GM23248 (cell line): ENCODE measurements around the gene ABTB1. TPM values are rescaled to one million over a fixed set of nuclear protein-coding genes. Genes with fewer than 3 reads are reported as not detected.

Source experiments
- DNase-seq: peaks from one replicate; pipeline ENCODE4 v3.0.0-alpha.2; 2015
- H2AFZ ChIP-seq: fragments of 200-600 bp; sonication (generic); 2 replicates; pipeline ENCODE4 v1.6.1; 2016; ENCODE audit warnings: antibody characterized with exemption
- H3F3A ChIP-seq: fragments of 200-600 bp; sonication (generic); 2 replicates; pipeline ENCODE4 v1.6.1; 2016; ENCODE audit warnings: mild to moderate bottlenecking, antibody characterized with exemption, mixed run types; ENCODE audit not compliant: insufficient read depth
- H3K27ac ChIP-seq: fragments of 200-600 bp; sonication (generic); 2 replicates; pipeline ENCODE4 v1.5.1; 2016; ENCODE audit warnings: mild to moderate bottlenecking
- H3K27me3 ChIP-seq: fragments of 200-600 bp; sonication (generic); replicated peaks from 2 replicates; pipeline ENCODE4 v1.6.1; 2016; ENCODE audit warnings: mild to moderate bottlenecking; ENCODE audit not compliant: insufficient read depth
- H3K36me3 ChIP-seq: fragments of 200-600 bp; sonication (generic); 2 replicates; pipeline ENCODE4 v1.6.1; 2016; ENCODE audit warnings: low read depth, mild to moderate bottlenecking
- H3K4me1 ChIP-seq: fragments of 200-600 bp; sonication (generic); 2 replicates; pipeline ENCODE4 v1.6.1; 2016; ENCODE audit warnings: mild to moderate bottlenecking; ENCODE audit not compliant: insufficient read depth
- H3K4me2 ChIP-seq: fragments of 200-600 bp; sonication (generic); one replicate; pipeline ENCODE4 v1.6.1; 2016; ENCODE audit warnings: mild to moderate bottlenecking; ENCODE audit not compliant: unreplicated experiment
- H3K4me3 ChIP-seq: fragments of 200-600 bp; sonication (generic); 2 replicates; pipeline ENCODE4 v1.5.1; 2016; ENCODE audit warnings: mild to moderate bottlenecking
- H3K79me2 ChIP-seq: fragments of 200-600 bp; sonication (generic); 2 replicates; pipeline ENCODE4 v1.6.1; 2016; ENCODE audit warnings: mild to moderate bottlenecking; ENCODE audit not compliant: insufficient read depth
- H3K9ac ChIP-seq: fragments of 200-600 bp; sonication (generic); 2 replicates; pipeline ENCODE4 v1.6.1; 2016; ENCODE audit warnings: mild to moderate bottlenecking
- H3K9me2 ChIP-seq: fragments of 200-600 bp; sonication (generic); 2 replicates; pipeline ENCODE4 v1.6.1; 2016; ENCODE audit warnings: mixed run types, mild to moderate bottlenecking, moderate library complexity; ENCODE audit not compliant: insufficient read depth
- H3K9me3 ChIP-seq: fragments of 200-600 bp; sonication (generic); one replicate; pipeline ENCODE4 v1.6.1; 2017; ENCODE audit warnings: low read depth
- H4K20me1 ChIP-seq: fragments of 200-600 bp; sonication (generic); 2 replicates; pipeline ENCODE4 v1.6.0; 2016; ENCODE audit not compliant: insufficient read depth
- EZH2 ChIP-seq: fragments of 200-600 bp; sonication (generic); IDR thresholded peaks from 2 replicates; pipeline ENCODE4 v1.6.1; 2018; ENCODE audit warnings: antibody characterized with exemption, mild to moderate bottlenecking; ENCODE audit not compliant: insufficient read depth, poor library complexity, severe bottlenecking
- EZH2phosphoT487 ChIP-seq: fragments of 200-600 bp; sonication (generic); IDR thresholded peaks from 2 replicates; pipeline ENCODE4 v1.6.1; 2018; ENCODE audit warnings: antibody characterized with exemption, moderate library complexity, mild to moderate bottlenecking, low read depth; ENCODE audit not compliant: insufficient read depth
- WGBS, 2 experiments: methylation state at CpG; one replicate each; pipeline ENCODE4 v1.1.6; 2015 to 2017; ENCODE audit warnings: low lambda C conversion rate in 2 of 2, low coverage in 1 of 2; ENCODE audit errors: missing lambda C conversion rate in 2 of 2; 5-methylcytosine and 5-hydroxymethylcytosine counted together
- in situ Hi-C: fragments of 300-500 bp; cut with MboI; formaldehyde crosslinking; loops from 2 replicates; pipeline ENCODE4 v1.15.0; 2020
- polyA plus RNA-seq: library from polyadenylated mRNA; unstranded; fragments of >200 nt; fragmentation: Nextera tagmentation; extraction: Ambion mirVana; gene quantifications from 2 replicates; pipeline ENCODE4 v1.2.1, GENCODE V29; 2016
- total RNA-seq: library from RNA; depleted of rRNA; stranded (reverse); fragments of >200 nt; shearing (Covaris generic); gene quantifications from 2 replicates; pipeline ENCODE4 v1.2.3, GENCODE V29; 2014

ABTB1 gene
- total and polyA plus RNA-seq, 2 experiments from 2014 or later = 7.8 to 20.9 TPM

DNA sequence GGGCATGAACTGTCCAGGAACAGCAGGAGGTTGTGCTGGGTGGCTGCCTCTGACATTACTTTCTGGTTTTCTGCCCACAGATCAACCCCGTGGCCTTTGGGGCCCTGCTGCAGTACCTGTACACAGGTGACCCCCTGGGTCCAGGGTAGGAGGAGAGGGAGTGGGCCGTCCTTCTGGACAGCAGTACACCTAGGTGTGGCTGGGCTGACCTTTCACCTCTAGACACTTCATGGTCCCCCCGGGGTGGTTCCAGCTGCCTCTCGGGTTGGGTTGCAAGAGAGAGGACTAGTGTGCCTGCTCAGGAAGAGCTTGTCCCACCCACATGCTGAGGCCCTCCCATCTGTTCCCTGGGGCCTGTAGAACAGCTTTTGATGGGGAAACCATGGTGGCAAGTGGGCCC is 3.7 kb downstream of the ABTB1 start:
- Histone ChIP-seq H3K9ac (no peak overlapping the region), H2AFZ (no peak overlapping the region)

DNA sequence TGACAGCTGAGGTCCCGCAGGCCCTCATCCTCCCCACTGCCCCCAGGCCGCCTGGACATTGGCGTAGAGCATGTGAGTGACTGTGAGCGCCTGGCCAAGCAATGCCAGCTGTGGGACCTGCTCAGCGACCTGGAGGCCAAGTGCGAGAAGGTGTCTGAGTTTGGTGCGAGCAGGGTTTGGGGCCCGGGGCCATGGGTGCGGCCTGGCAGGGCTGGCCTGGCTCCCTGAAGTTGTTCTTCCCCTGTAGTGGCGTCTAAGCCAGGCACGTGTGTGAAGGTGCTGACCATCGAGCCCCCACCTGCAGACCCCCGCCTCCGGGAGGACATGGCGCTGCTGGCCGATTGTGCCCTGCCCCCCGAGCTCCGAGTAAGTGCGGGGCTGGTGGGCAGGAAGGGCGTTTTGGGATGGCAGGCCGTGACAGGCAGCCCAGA is 4.2 kb downstream of the ABTB1 start:
- 92% methylated on average over 16 to 20 of the region's 21 CpGs for WGBS, 2 experiments
- no peak overlapping the region for H3K4me3 ChIP-seq
- in situ Hi-C loops = no loop called here

More for the DNA sequence above, 3.7 kb downstream of the ABTB1 start:
- Histone ChIP-seq H4K20me1 (no peaks in the 10 kb centered on the region), H3K27me3 (no peaks in the 10 kb centered on the region), H3K4me2 (no peak overlapping the region), H3K9me3 (no peaks in the 10 kb centered on the region), H3F3A (no peaks in the 10 kb centered on the region), H3K36me3 (no peaks in the 10 kb centered on the region), H3K27ac (no peak overlapping the region), H3K4me3 (no peak overlapping the region), H3K9me2 (no peaks in the 10 kb centered on the region), H3K79me2 (peaks cover 9% of the 10 kb centered on the region; the same call in 1 of the 2 replicates), H3K4me1 (no peaks in the 10 kb centered on the region)
- TF ChIP-seq EZH2 = no peak
- no peak for TF ChIP-seq EZH2phosphoT487
- in situ Hi-C loops = no loop called here
- no peak for DNase-seq
- WGBS, 2 experiments = 79 to 93% methylated on average over 4 of the region's 4 CpGs

DNA sequence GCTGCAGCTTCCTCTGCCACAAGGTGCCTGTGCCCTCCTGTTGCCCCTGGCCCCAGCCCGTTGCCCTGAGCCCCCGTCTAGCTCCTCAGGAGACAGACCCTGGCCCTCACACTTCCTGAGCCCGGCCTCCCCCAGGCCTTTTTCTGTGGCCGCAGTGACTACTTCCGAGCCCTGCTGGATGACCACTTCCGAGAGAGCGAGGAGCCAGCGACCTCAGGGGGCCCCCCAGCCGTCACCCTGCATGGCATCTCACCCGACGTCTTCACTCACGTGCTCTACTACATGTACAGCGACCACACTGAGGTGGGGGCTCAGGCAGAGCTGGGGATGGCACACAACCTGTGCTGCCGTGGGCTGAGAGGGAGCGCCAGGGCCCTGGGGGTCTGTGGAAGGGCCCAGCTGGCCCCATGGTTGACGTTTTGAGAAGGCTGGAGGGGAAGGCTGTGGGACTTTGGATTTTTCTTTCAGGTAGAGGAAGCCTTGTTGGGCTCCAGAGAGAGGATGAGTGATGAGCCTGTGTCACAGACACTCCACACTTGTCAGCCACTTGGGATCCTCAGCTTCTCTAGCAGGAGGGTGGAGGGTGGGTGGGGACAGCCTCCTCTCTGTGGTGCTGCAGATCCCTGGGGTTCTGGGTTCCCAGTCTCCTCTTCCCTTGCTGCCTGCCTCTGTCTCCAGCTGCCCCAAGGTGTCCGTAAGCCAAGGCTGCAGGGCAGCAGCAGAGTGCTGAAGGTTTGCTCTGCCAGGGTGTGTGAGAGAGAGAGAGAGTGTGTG is 5.0 kb downstream of the ABTB1 start:
- no peaks in the 10 kb centered on the region for H3F3A ChIP-seq
- TF ChIP-seq EZH2 (no peak), EZH2phosphoT487 (no peak)
- H2AFZ ChIP-seq = no peak overlapping the region
- no peak overlapping the region for H3K4me3 ChIP-seq
- peaks cover 9% of the 10 kb centered on the region; the same call in 1 of the 2 replicates for H3K79me2 ChIP-seq
- H3K27ac ChIP-seq = no peak overlapping the region
- WGBS, 2 experiments = 91 to 95% methylated on average over 17 of the region's 17 CpGs
- in situ Hi-C loops = no loop called here
- no peak overlapping the region for H3K9ac ChIP-seq
- no peak for DNase-seq
- H3K4me1 ChIP-seq = no peaks in the 10 kb centered on the region
- no peak overlapping the region for H3K4me2 ChIP-seq
- H3K27me3 ChIP-seq = no peaks in the 10 kb centered on the region
- no peaks in the 10 kb centered on the region for H3K9me2 ChIP-seq
- no peaks in the 10 kb centered on the region for H4K20me1 ChIP-seq
- H3K36me3 ChIP-seq = no peaks in the 10 kb centered on the region
- no peaks in the 10 kb centered on the region for H3K9me3 ChIP-seq

More for the DNA sequence above, 4.2 kb downstream of the ABTB1 start:
- Histone ChIP-seq H3K4me2 (no peak overlapping the region), H3K9me2 (no peaks in the 10 kb centered on the region), H3K27me3 (no peaks in the 10 kb centered on the region), H4K20me1 (no peaks in the 10 kb centered on the region), H3K79me2 (peaks cover 9% of the 10 kb centered on the region; the same call in 1 of the 2 replicates), H3K36me3 (no peaks in the 10 kb centered on the region), H3K9ac (no peak overlapping the region), H3K9me3 (no peaks in the 10 kb centered on the region), H3K27ac (no peak overlapping the region), H3K4me1 (no peaks in the 10 kb centered on the region), H2AFZ (no peak overlapping the region), H3F3A (no peaks in the 10 kb centered on the region)
- TF ChIP-seq EZH2phosphoT487 = no peak
- TF ChIP-seq EZH2 = no peak
- no peak for DNase-seq

DNA sequence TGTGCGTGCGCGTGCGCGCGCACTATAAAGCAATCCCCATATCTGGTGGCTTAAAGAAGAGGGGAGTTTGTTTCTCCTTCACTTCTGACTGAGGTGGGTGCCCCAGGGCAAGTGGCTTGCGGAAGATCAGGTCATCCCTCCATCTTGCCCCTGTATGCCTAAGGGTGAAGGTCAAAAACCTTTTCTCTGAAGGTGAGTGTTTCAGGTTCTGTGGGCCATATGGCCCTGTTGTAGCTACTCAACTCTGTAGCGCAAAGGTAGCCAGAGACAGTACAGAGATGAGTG is 5.5 kb downstream of the ABTB1 start:
- H3K4me3 ChIP-seq = no peak overlapping the region
- 97 to 98% methylated on average over 8 of the region's 8 CpGs for WGBS, 2 experiments
- DNase-seq = no peak

More for the DNA sequence above, 5.5 kb downstream of the ABTB1 start:
- H3K27ac ChIP-seq = no peak overlapping the region
- H3K9me3 ChIP-seq = no peaks in the 10 kb centered on the region
- H3K9me2 ChIP-seq = no peaks in the 10 kb centered on the region
- H3K4me2 ChIP-seq = no peak overlapping the region
- H3K4me1 ChIP-seq = no peaks in the 10 kb centered on the region; the same call in 1 of the 2 replicates
- H3K27me3 ChIP-seq = no peaks in the 10 kb centered on the region
- H3K9ac ChIP-seq = no peak overlapping the region
- H3K36me3 ChIP-seq = no peaks in the 10 kb centered on the region
- no peaks in the 10 kb centered on the region for H3F3A ChIP-seq
- H4K20me1 ChIP-seq = no peaks in the 10 kb centered on the region
- peaks cover 9% of the 10 kb centered on the region; the same call in 1 of the 2 replicates for H3K79me2 ChIP-seq
- in situ Hi-C loops = no loop called here
- H2AFZ ChIP-seq = no peak overlapping the region
- TF ChIP-seq EZH2phosphoT487 = no peak
